Fibroblast of skin of abdomen (primary cell): ENCODE measurements around the gene LTBP1.

ENCODE experiments used
- DNase-seq: peaks from one replicate; pipeline ENCODE4 v3.0.0-alpha.2; 2013

Gene LTBP1

DNA sequence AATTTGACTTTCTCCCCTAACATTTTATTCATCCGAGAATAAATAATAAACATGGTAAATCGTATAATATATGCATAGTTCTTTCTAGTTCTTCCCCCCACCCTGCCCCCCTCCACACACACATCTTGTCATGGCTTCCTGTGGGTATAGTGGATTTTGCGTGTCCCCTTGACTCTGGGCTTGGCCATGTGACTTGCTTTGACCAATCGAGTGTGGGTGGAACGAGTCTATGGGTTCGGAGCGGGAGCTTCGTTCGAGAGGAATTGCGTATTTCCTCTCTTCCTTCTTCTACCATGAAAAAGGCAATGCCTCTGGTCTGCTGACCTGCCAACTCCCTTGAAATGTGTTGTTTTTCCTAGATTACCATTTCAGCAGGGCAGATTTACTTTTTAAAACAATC is 175.2 kb downstream of the LTBP1 start:
- DNase-seq = no peak

DNA sequence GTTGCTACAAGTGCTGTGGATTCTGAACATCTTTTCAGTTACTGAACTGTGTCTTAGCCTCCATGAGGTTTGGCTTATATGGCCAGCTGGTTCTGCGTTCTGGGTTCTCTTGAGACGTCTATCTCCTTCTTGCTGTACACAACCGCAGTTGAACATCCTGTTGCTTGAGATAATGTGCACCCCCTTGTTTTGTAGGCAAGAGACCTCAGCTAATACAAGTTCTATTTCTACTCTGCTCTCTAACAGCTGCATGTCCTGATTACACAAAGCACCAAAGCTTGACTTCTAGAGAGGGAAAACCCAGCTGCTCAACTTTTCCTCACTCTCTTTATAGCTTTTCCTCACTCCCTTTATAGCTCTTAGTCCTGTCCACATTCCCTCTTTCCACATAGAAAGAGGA is 176.0 kb downstream of the LTBP1 start:
- no peak for DNase-seq

DNA sequence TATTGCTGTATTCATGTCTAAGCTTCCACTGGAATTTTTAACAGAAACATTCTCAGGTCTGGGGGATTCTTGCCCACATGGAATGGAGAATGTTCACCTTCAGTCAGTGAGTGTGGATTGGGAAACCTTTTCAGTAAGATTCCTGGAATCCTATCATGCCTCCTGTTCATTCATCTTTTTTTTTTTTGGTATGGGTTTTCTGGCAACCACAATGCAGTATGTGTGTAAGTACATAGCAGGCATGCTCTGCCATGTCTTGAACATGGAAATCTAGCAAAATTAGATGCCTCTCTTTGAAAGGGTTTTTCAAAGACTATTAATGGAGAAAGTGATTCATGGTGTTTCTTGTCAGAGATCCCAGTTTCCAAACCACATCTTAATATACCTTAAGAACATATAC is 176.5 kb downstream of the LTBP1 start:
- DNase-seq = peak; percentile 67

DNA sequence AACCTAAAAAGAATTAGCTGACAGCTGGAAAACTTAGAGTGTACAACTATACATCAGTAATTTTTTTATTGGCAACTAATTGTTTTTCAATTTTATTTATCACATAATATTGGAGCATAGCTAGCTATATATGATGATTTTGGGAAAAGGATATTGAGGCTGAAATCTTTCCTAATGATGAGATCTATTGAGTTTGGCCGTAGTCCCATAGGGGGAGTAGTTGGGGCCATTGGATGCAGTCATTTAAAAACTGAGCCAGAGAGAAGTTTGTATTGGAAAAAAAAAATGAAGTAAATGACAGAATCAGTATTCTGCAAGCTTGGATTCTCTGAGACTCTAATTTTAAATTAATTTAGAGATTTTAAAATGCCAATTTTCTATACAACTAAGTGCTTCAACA is 179.8 kb downstream of the LTBP1 start:
- no peak for DNase-seq

DNA sequence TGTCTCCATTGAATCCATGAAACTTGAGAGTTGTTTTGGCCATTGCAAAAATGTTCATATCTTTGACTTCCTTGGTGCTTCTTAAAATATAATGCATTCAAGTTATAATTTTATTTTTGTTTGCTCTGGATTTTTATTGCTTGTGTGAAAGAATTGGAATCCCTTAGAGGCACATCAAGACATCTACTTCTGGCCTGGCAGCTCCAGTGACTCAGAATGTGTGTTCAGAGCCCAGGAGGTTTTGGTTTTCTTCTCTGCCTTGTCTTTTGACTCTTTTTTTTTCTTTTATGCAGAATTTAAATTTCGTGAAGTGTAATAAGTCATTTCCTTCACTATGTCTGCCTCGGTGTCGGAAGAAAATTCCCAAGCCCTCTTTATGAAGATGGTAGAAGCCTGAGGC is 180.2 kb downstream of the LTBP1 start:
- DNase-seq = peak; percentile 68

DNA sequence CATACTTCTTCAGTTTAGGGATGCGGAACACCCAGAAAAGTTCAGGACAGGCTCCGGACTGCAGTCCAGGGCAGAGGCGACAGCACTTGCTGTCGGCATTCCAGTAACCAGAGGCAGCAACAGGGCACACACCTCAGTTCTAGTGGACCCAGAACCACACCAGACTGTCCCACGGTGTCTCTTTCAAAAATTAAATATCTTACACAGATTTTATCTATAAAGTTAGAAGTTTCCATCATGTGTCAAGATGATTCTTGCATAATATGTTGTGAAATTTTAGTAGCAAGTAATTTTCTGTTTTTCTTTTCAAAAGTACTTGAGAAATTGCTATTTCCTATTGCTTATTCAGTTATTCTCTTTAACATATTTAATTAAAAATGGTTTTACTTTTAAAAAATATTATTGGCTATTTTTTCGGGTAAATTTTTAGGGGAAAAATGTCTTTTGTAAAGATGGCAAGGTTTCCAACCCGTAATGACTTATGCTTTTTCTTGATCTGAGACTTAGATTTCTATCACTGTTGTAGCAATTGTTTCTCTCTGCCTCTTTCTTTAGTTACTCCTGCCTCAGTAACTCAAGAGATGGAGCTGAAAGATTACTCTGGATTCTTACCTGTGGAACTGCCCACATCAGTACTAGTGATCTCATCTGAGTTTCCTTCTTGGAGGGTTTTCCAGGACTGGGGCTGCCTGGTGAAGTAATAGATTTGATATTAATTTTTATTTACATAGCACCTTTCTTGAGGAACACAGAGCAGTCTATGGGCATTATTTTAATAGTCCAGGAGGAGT is 182.7 kb downstream of the LTBP1 start:
- no peak for DNase-seq

DNA sequence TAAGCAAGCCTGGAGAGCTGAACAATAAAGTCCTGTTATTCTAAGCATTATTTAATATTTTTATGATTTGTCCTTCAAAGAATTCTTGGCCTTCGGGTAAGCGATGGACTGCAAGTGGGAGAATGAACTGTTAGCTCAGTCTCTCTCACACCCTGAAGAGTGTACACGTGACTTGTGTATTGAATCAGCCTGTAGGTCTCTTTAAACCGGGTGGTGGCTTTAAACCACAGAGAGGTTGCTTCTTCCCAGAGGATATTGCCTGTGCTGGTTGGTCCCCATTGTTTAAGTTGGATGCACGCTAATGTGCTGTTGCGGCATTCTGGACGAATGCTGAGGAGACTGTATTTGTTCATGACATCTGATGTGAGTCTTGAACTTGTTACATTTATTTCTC is 183.3 kb downstream of the LTBP1 start:
- DNase-seq = no peak

DNA sequence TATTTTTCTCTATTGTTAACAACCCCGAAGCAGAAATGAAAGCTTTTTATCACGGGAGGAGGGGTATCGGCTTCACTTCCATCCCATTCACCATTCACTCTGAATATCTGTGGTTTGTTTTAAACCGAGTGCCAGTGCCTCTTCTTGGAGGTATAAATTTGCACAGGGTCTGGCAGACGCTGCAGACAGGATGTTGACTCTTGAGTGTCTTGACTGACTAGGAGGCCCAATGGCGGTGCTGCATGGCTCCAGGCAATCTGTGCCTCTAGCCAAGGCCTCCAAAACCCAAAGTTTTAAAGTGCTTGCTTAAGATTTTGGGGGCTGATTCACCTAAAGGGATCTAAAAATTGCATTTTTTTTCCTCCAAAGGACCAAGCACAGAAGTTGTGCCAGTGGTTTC is 183.8 kb downstream of the LTBP1 start:
- no peak for DNase-seq

DNA sequence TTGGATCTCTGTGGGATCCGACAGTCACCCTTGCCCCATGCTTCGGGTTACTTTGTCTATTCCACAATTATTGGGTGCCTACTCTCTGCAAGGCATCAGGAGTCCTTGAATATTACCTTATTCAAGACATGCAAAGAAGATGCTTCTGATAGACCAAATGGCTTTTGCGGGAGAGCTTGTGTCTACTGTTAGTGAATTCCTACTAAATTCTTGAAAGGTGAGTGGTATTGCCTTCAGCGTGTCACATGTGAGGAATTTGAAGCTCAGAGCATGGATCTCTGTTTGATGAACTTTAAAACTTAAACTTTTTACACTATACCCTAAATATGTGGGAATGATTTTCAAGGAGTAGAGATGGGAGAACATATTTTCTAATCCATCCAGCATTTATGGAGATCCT is 184.4 kb downstream of the LTBP1 start:
- peak; percentile 70 for DNase-seq

DNA sequence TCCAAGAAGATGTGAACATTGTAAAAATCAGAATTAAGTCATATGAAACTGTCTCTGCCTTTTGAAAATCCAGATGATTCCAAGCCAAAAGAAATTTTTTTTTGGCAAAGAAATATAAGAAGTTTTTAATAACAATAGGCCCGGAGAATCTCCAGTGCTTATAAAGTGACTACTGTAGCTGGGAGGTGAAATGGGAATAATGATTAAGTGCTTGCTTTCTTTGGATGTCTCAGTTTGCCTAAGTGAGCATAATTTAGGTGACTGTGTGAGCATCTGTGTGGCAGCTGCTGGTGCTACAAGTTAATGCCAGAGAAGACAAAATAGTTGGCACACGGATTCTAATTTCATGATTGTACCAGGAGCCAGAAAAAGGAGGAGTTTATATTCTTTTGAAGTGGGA is 185.0 kb downstream of the LTBP1 start:
- DNase-seq = no peak

DNA sequence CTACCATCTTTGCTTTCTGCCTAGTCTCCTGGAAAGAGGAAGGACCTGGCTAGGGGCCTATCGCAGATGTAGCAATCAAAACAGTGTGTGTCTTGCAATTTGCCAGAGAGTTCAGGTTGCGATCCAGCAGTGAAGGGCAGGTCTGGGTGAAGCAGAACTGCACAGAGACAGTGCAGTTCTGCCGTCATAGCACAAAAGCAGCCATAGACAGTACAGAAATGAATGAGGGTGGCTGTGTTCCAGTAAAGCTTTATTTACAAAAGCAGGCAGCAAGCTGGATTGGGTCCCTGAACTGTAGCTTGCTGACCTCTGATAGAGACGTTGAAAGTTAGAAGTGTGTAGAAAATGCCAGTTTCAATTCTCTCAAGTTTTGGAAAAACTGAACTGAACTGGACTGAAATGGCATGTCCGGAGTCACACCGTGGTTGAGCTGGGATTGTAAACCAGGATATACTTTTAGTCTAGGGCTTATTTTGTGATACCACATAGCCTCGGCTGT is 186.8 kb downstream of the LTBP1 start:
- no peak for DNase-seq

DNA sequence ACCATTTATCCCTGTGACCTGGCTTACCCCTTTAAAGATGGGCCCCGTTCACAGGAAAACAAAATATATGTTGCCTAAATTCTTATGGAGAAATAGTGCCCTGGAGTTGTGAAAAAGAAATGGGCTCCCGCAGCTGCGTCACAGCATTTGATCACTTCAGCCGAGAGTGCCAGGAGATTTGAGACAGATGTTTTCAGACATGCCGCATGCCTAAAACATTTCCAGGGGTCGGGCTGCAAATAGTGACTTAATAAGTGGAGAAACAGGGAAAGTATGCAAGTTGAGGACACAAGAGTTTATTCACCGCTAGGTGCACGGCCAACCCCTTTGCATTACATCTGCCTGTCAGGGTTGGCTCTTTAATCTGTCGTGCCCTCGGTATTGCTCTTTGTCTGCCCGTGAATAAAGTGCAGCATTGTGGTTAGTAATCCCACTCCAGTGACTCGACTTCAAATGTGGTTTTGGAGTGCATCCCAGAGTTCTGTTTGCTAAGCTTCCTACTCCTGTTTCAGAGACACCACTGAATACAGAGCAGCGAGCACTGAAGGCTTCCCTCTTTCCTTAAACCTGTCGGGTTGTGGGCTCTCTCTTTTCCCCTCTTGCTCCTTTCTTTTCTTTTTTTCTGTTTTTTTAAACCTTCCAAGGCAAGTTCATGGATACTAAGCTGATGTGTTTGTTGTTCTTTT is 187.5 kb downstream of the LTBP1 start:
- peak; percentile 98 for DNase-seq

DNA sequence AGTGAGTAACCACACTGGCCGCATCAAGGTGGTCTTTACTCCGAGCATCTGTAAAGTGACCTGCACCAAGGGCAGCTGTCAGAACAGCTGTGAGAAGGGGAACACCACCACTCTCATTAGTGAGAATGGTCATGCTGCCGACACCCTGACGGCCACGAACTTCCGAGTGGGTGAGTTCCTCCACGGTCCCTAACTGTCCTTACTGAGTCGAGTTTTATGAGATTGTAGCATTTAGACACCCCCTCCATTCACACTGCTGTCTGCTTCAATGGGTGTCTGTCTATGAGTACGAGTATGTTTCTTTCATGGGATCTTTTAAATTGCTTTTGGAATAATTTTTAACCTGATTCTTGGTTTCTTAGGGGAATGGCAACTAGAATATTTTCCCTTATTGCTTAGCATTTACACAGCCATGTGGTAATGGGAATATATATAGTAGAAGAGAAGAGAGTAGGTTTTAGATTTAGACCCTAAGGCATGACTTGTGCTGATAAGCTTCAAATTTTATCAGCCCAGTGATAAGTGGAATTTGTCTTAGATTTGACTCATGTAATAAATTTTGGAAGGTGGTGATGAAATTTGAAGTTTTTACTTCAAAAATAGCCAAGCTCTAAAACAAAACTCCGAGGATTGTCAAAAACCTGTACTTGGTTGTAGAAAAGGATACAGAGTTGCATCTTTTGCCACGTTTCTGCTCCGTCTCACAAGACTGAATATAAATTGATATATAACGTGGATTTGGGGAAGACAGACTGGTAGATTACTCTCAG is 188.2 kb downstream of the LTBP1 start:
- DNase-seq = no peak

DNA sequence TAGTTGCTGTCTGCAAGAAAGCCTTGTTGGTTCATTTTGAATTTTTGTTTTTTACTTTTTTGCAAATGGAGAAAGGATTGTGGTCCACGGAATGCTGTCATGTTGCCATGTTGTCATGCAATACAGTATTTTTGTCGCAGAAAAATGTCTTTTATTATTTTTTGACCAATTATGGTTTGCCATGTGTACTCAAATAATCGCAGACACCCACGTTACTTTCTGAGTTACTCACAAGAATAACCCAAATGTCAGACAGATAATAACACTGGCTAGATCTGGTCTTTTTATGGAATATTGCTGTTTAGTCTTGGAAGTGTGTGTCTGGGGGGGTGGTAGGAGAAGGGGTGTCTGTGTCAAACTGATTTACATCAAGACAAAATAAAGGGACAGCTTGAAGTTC is 188.9 kb downstream of the LTBP1 start:
- DNase-seq = no peak

DNA sequence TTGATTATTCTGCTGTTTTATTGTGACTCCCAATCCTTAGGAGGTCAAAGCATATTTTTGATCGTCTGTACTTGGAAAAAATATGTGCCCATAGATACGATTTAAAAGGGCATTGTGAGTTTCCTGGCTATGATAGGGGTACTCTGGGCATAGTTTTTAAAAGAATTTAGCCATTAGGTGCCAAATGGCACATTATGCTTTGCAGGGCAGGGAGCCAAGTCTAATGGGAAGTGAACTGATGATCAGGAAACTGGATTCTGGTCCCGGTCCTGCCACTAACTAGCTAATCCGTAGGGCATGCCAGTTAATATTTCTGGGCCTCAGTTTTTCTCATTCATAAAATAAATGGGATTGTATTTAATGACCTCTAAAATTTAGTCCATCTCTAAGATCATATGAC is 189.3 kb downstream of the LTBP1 start:
- no peak for DNase-seq

DNA sequence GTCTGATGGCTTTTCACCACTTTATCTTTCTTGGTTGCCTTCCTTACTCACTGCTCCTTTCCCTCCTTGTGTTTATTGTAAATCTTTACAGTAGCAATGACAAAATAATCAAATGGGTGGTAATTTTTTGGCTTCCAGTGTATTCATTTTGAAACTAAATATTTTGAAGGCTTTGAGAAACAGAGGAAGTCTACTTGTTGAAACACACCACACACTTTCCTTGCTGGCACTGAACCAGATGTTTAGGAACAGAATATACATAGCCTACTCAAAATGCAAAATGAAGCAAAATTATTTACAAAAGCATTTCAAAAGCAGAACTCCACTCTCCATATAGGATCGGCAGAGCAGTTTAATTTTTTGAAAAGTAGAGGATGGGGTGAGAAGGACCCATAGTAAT is 189.8 kb downstream of the LTBP1 start:
- no peak for DNase-seq

DNA sequence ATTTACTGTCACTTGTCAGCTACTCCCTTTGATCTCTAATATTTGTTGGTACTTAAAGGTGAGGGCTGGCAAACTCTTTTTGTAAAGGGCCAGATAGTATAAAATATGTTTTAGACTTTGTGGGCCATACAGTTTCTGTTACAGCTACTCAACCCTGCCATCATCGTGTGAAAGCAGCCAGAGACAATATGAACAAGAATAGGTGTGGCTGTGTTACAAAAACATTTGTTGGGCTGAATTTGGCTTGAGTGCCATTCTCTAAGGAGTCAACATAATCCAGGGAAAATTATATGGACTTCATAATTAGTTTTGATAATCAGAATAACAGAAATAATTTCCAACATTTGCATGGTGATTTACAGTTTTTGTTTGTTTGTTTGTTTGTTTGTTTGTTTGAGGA is 190.6 kb downstream of the LTBP1 start:
- no peak for DNase-seq

DNA sequence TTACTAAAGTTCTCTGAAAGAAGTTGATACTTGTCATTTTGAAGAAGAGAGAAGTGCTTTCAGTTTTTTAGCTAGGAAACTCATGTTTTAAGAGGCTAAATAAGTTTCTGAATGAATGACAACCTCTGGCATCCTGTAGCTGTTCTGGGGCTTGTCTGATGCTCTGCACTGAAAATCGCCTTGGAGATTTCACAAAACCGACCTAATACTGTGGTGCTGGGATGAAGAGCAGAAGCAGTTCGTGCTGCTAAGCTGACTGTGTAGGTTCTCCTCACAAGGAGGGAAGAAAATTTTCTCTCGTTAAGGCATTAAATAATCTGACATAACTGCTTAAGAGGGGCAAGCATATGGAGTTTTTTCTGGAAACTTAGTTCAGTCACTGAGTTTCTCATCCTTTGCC is 193.2 kb downstream of the LTBP1 start:
- DNase-seq = no peak

DNA sequence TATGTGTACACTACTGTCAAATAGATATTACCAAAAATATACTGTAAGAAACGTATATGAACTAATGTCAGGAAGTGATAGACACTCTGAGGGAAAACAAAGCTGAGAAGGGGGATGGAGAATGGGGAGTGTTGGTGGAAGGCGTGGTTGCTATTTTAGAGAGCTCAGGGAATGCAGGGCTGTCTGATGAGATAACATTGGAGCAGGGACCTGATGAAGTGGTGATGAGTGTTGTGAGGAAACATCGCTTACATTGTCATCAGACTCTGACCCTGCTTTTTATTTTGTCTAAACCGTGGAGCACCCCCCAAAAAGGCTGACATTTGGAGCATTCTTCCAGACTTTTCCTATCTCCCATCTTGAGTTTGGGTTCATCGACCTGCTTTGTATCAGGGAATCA is 194.7 kb downstream of the LTBP1 start:
- DNase-seq = no peak

DNA sequence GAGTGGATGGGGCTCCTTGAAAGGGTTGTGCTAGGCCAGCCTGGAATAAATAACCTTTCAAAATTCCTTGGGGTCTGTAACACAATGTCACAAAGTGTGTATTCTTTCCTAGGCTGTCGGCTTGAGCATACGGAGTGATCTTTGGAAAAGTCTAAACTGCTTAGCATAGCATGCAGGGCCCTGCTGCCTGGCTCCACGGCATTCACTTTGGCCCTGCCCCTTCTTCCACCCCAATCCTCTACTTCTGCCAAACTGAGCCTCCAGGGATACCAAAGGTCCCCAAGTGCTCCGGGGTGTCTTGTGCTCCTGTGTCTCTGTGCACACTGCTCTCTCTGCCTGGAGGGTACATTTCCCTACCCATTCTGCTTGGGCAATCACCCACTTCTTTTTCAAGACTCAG is 196.1 kb downstream of the LTBP1 start:
- DNase-seq = no peak

DNA sequence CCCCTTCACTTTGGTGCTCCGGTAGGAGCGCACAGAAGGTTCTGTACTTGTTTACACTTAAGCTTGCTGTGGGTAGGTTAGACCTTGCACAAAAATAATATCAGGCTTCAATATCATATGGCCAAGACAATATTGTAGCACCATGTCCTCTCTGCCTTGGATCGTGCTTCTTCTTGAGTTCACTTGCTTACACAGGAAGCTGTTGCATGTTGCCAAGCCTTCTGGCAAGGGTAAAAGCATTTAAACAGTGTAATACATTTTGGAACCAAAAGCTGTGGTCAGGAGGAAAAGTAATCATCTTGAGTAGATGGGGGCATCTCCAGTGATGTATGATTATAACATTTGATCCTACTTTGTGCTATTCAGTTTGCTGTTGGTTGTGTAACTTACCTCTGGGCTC is 197.5 kb downstream of the LTBP1 start:
- no peak for DNase-seq

DNA sequence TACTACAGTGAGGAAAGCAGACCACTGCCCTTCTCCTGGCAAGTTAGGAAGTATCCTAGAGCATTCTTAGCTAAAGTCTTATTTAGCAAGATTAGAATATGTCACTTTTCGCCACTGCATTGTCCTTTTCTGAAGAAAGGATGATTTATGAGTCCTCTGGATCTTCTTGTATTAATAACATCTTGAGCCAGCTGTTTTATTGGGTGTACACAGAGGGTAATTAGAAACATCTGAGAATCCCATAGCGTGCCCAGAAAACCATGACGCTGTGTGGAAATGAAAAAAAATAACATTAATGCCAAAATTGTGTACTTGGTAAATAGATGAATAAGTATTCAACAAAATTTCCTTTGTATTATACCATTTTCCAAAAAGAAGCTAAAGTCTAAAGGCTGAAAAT is 198.7 kb downstream of the LTBP1 start:
- DNase-seq = peak; percentile 76

DNA sequence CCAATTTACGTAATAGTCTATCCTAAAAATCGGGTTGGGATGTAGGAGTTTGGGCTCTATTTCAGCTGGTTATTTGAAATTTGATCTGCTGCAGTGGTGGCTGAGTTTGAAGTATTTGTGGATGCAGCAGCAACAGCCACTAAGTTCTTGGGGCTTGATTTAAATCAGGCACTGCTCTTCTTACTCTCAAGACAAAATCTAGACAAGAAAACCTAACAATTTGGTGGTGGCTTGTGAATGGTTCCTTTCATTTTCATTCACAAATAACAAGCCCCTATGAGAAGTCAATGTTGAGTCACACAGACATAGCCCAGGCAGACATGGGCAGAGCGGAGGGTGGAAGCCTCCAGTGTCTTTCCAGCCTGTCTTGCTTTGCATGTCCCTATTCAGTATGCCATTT is 199.3 kb downstream of the LTBP1 start:
- peak; percentile 53 for DNase-seq

DNA sequence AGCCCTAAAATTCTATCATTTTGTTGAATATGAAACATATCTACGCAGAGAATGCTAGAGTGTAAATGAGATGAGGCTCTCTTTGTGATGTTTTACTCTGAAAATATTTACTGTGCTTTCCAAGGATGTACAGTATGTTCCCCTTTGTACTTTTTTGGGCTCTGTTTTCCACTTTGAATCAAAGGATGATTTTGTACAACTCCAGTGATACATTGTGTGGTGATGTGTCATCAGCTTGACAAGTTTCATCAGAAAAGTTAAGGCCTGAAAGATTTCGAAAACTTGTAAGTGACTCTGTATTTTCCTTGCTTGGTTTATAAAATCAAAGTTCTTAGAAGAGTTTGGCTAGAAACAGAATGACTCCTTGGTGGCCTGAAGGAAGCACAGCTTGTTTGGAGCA is 206.3 kb downstream of the LTBP1 start:
- peak; percentile 82 for DNase-seq
